Hematopoietic multipotent progenitor cell (in vitro differentiated cells): ENCODE data around the gene PRMT5. TPM values are rescaled to one million over a fixed set of nuclear protein-coding genes. Genes with fewer than 3 reads are reported as not detected.

Source experiments
- DNase-seq, 3 donors: peaks; one replicate each; pipeline ENCODE4 v3.0.0-alpha.2; 2011 to 2015; ENCODE audit warnings: low read depth in 2 of 3, low spot score in 2 of 3
- total RNA-seq: library from RNA; depleted of rRNA; stranded (reverse); fragments of >200 nt; gene quantifications from one replicate; pipeline ENCODE4 v1.2.3, GENCODE V29; 2012

The PRMT5 gene
- total RNA-seq, 1 donor = 75.9 TPM

DNA sequence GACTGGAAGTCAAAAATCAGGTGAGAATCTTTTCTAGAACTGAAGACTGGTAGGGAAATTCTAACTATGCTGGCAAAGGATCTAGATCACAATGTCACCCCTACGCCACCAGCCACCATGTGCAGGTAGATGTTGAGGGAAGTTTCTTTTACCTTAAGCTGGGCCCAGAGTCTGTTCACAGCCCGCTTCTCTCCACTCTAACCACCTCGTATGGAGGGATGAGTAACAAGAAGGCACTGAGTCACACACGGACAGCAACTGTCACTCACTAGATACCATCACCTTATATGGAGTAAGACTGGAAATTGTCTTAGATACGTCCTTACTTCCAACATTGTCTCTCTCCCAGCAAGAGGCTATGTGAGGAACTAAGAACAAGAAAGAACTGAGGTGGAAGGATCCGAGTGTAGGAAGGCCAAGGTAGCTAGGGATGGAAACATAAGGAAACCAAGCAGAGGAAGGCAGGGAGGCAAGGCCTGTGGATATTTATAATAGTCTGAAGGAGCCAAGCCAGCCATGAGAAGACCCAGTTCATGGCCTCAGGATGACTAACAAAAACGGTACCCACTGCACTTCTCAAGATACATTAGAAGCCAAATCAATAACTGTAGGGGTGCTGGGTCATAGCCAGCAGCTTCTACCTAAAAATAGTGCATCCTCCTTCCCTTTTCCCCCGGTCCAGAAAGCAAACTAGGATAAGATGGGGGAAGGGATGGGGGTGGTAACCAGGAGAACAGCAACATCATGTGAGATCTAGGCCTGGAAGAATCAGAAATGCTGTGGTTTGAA, 30.7 kb downstream of the PRMT5 start:
- no peak for DNase-seq

DNA sequence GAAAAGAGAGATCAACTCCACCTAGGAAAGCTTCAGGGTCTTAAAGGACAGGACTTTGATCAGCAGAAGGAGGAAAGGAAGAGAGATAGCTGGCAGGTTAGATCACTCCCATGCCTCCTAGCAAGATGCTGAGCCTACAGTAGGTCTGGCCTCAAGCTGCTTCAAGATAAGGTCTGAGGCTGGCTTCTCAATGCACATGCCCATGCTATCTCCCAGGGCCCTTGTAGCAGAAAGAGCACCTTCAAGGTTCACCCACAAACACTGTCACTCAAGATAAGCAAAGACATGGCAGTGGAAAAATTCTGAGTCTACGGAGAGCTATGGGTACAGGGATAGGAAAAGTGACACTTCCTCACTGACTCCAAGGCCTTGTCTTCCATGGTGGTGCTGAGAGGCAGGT, 31.8 kb downstream of the PRMT5 start:
- no peak for DNase-seq

DNA sequence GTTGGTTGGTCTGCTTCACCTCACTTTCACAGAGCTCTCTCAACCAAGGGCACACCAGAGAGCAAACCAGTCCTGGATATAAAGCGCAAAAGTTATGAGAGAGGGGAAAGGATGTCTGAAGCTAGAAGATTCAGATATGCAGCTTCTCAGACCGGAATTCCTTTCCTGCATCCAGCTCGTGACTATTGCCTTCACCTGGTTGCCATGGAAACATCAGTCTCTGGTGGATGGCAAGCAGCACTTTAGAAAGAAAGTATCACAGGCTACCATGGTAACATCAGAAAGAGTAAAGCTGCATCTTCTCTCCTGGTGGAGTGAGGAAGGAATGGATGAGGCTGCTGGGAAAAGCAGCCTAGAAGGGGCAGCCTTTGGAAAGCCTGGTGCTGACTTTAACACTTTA, 32.4 kb downstream of the PRMT5 start:
- no peak for DNase-seq

DNA sequence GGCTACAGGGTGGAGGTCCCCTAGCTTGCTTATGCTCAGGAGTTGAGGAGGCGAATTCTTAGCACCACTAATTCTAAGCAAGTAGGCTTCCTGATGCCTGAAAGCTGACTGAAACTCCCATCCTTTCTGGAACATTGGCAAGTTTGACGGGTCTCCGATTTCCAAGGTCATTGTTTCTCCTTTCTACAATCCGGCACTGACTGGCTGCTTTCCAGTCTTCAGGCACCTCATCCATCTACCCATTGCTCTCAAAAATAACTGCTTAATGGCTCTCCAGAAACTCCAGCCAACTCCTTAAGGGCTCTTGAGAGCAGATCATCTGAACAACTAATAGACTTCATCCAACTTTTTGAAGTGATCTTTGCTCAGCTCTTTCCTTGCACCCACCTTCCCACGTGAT, 32.8 kb downstream of the PRMT5 start:
- DNase-seq = no peak

DNA sequence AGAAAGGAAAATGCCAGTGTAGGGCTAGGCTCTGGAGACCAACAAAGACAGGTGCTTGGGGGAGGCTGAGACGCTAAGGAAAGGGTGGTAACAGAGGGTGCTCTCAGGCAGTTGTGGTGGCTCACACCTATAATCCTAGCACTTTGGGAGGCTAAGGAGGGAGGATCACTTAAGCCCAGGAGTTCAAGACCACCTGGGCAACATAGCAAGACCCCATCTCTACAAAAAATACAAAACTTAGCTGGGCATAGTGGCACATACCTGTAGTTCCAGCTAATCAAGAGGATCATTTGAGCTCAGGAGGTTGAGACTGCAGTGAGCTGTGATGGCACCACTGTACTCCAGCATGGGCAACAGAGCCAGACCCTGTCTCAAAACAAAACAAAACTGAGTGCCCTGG, 33.8 kb downstream of the PRMT5 start:
- DNase-seq = no peak

DNA sequence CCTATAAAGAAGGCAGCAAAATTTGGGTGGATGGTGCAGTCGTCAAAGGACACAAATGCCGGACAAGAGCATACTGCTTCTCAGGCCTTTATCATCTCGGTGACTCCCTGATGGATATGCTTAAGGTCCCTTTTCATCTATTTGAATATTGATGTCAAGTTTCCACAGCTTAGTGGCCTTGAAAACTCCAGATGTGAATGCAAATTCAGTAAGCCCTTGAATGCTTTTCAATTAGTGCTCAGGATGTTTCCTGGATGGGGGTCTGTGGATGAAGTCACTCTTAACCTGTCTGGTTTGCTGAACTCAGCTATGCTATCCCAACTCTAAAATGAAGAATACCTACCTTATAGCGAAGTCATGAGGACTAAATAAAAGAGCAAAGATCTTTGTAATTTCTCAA, 35.5 kb downstream of the PRMT5 start:
- DNase-seq = no peak

DNA sequence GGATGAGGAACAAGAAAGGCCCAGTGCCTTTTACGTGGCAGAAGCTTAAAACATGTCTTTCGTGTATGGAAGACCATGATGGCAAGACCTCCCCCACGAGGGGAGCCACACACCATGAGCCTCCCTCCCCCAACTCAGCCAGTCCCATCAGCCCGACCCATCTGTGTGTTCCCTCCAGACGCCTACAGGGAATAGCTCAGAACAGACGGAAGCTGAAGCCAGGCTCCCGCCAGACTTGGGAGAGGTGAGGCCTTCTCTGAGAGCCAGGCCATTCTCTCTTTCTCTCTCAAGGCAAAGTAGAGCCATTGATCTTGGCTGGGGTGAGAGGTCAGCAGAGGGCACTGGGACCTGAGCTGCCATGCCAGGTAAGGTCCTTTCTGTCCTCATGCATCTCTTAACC, 36.7 kb downstream of the PRMT5 start:
- DNase-seq = no peak

DNA sequence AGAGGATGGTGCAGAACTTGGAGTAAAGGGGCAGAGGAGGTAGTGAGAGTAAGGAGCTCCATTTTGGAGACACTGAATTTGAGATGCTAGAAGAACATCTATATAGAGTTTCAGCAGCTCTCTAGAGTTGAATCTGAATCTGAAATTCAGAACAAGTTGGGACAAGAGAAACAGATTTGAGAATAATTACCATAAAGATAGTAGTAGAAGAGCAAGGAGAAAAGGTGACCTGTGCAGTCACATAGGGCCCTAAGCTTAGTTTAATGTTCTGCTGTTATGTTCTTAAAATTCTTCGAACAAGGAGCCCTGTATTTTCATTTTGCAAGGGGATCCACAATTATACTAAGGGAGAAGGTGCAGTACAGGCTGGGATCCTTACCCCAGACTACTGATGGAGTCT, 38.8 kb downstream of the PRMT5 start:
- no peak for DNase-seq

DNA sequence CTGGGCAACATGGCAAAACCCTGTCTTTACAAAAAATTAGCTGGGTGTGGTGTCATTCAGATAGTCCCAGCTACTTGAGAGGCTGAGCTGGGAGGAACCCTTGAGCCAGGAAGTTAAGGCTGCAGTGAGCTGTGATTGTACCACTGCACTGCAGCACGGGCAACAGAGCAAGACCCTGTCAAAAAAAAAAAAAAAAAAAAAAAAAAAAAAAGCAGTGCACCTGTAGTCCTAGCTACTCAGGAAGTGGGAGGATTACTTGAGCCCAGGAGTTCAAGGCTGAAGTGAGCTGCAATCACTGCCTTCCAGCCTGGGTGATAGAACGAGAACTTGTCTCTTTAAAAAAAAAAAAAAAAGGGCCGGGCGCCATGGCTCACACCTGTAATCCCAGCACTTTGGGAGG, 40.5 kb downstream of the PRMT5 start:
- no peak for DNase-seq

DNA sequence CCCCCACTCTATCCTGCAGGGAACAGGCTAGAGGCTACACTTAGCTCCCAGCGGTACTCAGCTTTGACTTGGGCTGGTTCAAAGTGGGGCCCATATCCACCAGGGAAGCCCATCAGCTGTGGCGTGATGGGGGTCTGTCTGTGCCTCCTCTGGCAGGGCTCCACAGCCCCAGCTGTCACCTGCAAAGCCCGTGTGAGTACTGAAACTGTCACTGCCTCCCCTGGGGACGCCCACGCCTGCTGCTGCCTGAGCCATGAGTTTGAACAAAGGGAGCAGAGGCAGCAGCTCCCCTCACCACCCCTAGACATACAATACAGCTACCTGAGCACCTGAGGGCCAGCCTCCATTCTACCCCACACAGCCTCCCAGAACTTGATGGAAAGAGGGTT, 41.2 kb downstream of the PRMT5 start:
- DNase-seq = no peak

DNA sequence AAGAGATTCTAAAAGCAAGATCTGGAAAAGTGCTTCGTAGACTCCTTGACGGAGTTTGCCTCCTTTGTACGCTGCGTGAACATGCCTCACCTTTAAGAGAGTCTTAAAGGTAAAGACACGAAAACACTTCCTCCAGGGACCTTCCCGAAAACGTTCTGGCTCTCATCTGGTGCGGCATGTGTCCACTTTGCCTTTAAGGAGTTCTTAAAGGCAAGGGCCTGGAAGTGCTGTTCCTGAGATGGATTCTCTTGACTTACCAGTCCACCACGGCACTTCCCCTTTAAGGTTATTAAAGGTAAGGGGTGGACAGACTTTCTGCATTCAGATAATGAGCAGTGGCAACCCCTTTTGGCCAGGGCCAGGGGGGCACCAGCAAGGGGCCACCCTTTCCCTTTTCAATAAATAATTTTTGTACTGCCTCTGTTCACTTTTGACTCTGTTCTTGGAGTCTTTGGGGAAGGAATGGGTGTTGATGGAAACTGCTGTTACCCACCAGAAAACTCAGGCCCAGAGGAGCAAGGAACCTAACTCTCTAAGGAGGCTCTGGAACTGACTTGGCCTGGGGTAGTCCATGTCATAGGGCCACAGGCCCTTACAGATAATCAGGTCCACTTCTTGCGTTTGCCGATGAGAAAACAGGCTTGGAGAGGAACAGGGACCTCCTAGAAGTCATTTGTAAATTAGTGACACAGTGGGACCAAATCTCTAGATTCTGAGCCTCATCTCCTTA, 41.8 kb downstream of the PRMT5 start:
- peak in 2 of 3 donors; percentile 53 to 66 for DNase-seq

DNA sequence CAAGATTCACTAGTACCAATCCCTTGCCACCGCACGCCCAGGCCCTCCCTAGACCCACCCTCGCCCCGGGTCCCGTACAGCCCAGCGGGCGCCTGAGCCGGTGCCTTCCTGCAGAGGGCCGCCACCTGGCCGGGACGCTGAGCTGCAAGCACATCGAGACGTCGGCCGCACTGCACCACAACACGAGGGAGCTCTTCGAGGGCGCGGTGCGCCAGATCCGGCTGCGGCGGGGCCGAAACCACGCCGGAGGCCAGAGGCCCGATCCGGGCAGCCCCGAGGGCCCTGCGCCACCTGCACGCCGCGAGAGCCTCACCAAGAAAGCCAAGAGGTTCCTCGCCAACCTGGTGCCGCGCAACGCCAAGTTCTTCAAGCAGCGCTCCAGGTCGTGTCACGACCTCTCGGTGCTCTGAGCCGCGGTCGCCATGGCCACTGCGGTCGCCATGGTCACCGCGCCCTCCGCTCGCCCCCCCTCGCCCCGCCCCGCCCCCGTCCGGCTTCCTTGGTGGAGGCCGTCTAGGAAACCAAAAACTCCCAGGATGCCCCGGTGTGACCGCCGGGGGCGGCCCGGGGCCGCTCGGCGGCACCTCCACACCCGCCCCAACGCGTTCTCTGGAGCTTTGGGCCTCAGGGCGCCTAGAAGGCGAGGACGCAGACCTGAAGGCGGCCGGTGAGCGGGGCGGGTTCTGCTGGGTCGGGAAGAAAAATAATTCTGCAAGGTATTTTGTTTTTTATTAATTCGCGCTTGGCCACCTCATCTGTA, 42.5 kb downstream of the PRMT5 start:
- DNase-seq = peak; percentile 58 to 74 (median 72)

DNA sequence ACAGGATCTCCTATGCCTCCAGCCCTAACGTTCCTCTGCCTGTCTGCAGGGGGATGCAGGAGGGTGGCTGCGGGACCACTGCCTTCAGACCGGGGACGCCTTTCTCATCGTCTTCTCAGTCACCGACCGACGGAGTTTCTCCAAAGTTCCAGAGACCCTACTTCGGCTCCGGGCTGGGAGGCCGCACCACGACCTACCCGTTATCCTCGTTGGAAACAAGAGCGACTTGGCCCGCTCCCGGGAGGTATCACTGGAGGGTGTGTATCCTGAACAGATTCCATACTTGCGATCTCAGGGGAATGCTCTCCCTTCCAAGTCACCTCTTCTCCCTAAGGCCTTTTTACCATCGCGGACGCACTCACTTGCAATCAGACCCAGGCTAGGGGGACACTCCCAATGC, 43.2 kb downstream of the PRMT5 start:
- no peak for DNase-seq

DNA sequence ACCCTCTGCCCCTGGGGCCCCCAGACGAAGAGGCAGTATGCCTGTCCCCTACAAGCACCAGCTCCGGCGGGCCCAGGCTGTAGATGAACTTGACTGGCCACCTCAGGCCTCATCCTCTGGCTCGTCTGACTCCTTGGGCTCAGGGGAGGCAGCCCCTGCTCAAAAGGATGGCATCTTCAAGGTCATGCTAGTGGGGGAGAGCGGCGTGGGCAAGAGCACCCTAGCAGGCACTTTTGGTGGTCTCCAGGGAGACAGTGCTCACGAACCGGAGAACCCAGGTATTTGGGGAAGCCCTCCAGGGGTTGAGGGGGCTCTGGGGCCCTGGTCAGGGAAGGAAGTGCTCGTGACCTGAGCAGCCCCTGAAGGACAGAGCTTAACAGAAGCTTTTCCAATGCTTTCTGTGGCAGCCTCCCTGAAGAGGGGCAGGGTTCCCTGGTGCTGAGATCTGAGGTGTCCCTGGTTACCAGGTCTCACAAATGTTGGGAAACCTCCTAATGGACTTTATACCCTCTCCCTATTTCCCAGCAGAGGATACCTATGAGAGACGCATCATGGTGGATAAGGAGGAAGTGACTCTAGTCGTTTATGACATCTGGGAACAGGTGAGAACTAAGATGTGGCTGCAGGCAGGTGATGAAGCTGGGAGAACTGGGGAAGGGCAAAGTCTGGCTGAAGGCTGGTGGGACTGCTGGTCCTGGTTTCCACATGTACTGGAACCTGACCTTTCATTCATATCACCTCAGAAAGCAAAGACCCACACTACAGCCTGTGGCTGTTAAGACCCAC, 44.2 kb downstream of the PRMT5 start:
- DNase-seq = no peak

DNA sequence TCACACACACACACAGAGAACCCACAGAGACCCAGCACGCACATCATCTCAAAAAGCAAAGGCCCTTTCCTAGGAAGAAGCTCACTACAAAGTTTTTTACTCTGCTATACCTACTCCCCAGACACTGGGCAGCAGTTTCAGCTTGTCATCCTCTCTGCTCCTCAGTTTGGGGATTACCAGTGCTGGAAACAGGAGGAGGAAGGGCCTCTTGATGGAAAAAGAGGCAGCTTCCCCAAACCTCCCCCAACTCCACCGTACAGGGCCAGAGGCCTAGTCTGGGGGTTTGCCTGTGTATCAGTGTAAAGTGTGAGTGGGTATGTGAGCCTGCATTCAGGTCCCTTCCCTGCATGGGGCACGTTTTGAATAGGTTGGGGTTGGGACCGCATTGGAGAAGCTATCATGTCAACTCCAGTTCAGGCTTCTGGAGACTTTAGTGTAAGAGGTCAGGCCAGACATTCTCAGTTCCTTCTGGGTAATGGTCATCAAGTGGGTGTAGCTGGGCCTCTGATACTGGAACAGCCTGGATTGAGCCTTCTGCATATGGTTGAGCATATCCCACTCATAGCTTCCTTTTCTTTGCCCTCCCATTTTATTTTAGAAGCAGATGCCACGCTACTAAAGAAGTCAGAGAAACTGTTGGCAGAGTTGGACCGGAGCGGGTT, 45.0 kb downstream of the PRMT5 start:
- DNase-seq = no peak

DNA sequence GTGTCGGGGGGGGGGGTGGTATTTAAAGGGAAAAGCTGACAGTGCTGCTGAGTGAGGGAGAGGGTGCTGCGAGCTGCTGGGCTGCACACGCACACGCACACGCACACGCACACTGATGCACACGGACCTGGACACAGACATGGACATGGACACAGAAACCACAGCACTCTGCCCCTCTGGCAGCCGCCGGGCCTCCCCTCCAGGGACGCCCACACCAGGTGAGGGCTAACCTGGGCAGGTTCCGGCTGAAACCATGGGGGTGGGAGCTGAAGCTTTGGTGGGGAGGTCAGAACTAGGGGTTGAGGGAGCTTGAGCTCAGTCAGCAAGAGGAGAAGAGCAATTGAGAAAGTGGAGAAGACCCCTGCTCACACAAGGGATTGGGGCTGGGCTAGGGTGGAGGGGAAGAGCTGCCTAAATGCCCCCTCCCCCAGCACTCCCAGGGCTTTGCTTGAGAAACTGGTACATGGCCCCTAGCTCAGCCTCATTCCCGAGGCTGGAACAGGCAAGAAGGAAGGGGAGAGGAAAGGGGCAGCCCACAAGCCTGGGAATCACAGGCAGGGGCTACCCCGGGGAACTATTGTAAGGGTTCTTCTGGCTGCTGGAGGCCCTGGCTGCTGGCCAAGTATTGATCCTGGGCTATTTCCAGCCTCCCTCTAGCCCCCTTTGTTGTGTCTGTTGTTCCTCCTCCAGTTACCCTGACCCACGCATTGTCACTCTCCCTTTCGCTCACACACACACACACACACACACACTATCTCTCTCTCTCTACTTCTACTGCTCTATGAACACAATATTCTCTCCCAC, 45.8 kb downstream of the PRMT5 start, which contains the start of gene REM2:
Gene REM2 (plus strand): TSS at position 50 of the 804 bp plus-strand sequence. CDS start 66 bp downstream, at position 116.
- no peak for DNase-seq

DNA sequence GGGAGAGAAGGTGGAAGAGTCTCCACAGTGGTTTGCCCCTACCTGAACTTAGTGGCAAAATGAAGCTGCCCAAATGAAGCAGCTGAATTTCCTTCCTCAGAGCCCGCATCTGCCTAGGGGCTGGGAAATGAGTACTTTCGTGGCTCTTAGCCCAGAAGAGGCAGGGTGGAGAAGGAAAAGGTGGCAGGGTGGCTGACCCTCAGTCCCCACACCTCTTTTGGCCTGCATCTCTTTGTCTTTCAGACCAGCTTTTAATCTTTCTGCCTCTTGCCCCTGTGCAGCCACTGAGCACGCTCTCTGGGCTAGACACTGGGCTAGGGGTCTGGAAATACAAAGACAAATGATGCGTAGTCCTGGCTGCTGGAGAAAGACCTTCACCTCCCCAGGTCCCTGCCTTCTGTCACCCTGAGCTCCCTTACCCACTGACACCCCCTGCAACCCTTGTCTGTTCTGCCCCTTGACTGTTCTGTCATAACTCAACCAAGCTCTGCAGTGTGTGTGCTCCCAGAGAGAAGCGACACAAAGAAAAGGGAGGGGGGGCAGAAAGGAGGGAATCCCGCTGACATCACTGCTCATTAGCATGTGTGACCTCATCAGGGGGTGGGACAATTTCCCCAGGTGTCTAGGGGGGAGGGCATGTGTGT, 46.5 kb downstream of the PRMT5 start:
- peak in 2 of 3 donors; percentile 20 to 29 for DNase-seq

DNA sequence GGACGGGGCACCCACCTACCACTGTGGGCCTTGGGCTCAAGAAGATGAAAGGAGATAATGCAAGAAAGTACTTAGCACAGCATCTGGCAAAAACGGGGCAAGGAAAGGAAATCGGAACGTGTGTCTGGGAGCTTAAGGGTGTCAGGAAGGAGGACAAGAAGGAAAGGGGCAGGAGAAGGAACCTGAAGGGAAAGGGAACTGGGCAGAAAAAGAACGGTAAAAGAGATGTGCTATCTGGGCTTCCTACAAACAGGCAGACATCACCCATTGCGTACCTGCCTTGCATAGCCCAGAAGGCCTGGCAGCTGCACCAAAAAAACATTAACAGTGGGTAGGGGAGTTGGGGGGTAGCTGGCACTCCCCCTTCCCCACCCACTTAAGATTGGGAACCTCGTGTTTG, 47.1 kb downstream of the PRMT5 start:
- no peak for DNase-seq
